ENCODE measurements around the gene MTOR.

MTOR gene

DNA sequence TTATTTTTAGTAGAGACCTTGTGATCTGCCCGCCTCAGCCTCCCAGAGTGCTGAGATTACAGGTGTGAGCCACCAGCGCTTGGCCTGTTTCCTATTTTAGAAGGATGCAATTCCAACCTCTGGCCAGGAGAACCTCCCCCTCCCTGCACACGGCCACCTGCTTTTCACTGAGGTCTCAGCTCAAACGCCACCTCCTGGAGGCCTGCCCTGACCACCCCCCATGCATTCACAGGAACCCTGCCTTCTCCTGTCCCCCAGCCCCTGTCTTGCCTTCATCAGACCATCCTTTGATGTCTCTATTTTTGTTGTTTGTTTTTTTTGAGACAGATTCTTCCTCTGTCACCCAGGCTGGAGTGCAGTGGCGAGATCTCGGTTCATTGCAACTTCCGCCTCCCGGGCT lies 204.9 kb downstream of the MTOR start:
- TF ChIP-seq, protein P1, sequence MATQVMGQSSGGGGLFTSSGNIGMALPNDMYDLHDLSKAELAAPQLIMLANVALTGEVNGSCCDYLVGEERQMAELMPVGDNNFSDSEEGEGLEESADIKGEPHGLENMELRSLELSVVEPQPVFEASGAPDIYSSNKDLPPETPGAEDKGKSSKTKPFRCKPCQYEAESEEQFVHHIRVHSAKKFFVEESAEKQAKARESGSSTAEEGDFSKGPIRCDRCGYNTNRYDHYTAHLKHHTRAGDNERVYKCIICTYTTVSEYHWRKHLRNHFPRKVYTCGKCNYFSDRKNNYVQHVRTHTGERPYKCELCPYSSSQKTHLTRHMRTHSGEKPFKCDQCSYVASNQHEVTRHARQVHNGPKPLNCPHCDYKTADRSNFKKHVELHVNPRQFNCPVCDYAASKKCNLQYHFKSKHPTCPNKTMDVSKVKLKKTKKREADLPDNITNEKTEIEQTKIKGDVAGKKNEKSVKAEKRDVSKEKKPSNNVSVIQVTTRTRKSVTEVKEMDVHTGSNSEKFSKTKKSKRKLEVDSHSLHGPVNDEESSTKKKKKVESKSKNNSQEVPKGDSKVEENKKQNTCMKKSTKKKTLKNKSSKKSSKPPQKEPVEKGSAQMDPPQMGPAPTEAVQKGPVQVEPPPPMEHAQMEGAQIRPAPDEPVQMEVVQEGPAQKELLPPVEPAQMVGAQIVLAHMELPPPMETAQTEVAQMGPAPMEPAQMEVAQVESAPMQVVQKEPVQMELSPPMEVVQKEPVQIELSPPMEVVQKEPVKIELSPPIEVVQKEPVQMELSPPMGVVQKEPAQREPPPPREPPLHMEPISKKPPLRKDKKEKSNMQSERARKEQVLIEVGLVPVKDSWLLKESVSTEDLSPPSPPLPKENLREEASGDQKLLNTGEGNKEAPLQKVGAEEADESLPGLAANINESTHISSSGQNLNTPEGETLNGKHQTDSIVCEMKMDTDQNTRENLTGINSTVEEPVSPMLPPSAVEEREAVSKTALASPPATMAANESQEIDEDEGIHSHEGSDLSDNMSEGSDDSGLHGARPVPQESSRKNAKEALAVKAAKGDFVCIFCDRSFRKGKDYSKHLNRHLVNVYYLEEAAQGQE (IDR thresholded peaks at IDR 0.05; ENCODE audit: insufficient read depth in 1 of 2, low read depth in 2 of 2, low read length in 2 of 2) = no peak
- TF ChIP-seq TAF1 (IDR thresholded peaks at IDR 0.05; ENCODE audit: borderline replicate concordance, insufficient read depth, low read length) (no peak), SIN3A (IDR thresholded peaks at IDR 0.05; ENCODE audit: borderline replicate concordance, insufficient read depth, low read length) (no peak), FOXP2 (optimal IDR thresholded peaks at IDR 0.05; ENCODE audit: borderline replicate concordance, extremely low read depth, extremely low read length, insufficient read depth) (no peak), POLR2AphosphoS5 (IDR thresholded peaks at IDR 0.05; ENCODE audit: low read depth, low read length) (no peak)

Measured in PFSK-1 (cell line).